ENCODE results near the gene DLK2.

DNA sequence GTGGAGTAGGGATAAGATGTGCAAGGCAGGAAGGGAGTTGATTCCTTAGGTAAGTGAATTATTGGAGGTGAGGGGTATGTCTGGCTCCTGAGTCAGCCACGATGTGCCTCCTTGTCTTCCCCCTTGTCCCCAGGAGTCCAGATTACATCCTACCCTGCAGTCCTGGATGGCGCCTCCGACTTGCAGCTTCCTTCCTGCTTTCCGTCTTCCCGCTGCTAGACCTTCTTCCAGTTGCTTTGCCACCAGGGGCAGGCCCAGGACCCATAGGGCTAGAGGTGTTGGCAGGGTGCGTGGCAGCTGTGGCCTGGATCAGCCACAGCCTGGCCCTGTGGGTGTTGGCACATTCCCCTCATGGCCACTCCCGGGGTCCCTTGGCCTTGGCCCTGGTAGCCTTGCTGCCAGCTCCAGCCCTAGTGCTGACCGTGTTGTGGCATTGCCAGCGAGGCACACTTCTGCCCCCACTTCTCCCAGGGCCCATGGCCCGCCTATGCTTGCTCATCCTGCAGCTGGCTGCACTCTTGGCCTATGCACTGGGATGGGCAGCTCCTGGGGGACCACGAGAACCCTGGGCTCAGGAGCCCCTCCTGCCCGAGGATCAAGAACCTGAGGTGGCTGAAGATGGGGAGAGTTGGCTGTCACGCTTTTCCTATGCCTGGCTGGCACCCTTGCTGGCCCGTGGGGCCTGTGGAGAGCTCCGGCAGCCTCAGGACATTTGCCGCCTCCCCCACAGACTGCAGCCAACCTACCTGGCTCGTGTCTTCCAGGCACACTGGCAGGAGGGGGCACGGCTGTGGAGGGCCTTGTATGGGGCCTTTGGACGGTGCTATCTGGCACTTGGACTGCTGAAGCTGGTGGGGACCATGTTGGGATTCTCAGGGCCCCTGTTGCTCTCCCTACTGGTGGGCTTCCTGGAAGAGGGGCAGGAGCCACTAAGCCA is 23.1 kb downstream of the DLK2 start:
- TF ChIP-seq EZH2 (IDR thresholded peaks at IDR 0.05; ENCODE audit: low read depth), result no peak
- TF ChIP-seq, protein P1, sequence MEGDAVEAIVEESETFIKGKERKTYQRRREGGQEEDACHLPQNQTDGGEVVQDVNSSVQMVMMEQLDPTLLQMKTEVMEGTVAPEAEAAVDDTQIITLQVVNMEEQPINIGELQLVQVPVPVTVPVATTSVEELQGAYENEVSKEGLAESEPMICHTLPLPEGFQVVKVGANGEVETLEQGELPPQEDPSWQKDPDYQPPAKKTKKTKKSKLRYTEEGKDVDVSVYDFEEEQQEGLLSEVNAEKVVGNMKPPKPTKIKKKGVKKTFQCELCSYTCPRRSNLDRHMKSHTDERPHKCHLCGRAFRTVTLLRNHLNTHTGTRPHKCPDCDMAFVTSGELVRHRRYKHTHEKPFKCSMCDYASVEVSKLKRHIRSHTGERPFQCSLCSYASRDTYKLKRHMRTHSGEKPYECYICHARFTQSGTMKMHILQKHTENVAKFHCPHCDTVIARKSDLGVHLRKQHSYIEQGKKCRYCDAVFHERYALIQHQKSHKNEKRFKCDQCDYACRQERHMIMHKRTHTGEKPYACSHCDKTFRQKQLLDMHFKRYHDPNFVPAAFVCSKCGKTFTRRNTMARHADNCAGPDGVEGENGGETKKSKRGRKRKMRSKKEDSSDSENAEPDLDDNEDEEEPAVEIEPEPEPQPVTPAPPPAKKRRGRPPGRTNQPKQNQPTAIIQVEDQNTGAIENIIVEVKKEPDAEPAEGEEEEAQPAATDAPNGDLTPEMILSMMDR (conservative IDR thresholded peaks at IDR 0.05), result no peak

Measured in PC-9 (cell line).